Ammon's horn (tissue), 1 donor: ENCODE measurements around the gene ZNF516.

Source experiments
- DNase-seq: peaks from one replicate; pipeline ENCODE4 v3.0.0-alpha.2; 2016; ENCODE audit warnings: low spot score

Gene ZNF516

GRCh38 chr18:76468345-76469304 is 26.4 kb downstream of the ZNF516 start:
- DNase-seq = no peak

DNA sequence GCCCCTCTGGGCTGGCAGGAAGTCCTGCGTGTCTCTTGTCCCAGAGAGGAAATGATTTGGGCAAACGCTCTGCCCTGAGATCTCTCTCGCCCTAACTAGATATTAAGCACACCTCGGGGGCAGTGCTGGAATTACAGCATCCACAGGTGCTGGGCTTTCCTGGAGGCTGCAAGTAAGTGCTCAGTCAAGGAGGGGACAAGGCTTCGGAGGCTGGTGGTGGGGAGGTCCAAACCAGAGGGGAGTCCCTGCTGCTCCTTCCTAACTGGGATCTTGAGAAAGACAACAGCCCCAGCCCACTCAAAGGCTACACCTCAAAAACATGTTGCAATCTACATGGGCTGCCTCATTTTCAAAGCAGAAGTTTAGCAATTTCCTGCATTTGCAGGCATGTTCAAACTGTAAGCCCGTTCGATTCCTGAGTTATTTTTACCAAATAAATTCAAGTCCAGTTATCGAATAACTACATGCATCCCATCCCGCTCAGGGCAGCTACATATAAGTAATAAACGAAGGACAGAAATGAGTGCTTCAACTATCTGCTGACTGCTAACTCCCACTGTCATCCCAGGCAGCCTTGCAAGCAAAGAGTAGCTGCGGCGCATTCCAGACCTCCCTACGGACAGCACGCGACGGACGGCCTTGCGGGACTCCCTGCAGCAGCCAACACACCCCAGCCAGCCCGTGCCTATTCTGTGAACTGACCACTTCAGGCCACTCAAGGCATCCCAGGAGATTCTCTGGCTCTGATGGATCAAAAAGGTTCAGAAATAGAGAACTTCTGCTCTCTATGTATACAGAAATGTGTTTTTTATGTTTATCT is 27.5 kb downstream of the ZNF516 start:
- DNase-seq = no peak

GRCh38 chr18:76466410-76466991 is 28.5 kb downstream of the ZNF516 start:
- no peak for DNase-seq

GRCh38 chr18:76465630-76466409 is 29.2 kb downstream of the ZNF516 start:
- DNase-seq = no peak

DNA sequence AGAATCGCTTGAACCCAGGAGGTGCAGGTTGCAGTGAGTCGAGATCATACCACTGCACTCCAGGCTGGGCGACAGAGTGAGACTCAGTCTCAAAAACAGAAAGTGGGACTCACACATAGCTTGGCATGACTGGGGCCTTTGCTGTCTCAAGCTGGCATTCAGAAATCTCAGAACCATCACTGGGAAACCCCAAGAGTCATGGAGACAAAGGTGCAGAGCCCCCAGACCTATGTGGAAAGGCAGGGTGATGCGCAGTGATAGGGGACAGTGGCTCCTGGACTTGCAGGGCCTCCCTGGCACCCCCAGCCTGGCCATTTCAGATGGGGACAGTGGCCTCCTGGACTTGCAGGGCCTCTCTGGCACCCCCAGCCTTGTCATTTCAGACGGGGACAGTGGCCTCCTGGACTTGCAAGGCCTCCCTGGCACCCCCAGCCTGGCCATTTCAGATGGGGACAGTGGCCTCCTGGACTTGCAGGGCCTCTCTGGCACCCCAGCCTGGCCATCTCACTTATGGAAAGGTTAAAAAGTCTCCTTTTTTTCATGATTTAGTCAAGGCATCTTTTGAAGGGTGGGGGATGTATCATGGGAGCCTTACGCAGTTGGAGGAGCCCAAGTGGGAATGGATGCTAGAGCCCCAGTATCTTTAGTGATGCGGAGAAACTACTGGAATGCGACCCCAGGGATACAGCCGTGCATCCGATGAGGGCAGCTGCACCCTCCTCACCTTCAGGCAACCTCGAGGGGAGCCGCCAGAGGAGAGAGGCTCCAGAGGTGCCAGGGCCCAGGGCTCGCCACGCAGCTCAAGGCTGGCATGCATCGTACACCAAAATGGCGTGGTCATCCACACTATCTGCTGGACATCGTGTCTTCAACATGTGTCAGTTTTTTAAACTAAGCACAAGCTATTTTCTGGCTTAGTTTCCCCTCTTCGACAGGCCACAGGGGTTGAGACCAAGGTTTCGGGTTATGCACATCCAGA is 30.5 kb downstream of the ZNF516 start:
- no peak for DNase-seq

GRCh38 chr18:76463872-76464271 is 31.2 kb downstream of the ZNF516 start:
- DNase-seq = no peak

DNA sequence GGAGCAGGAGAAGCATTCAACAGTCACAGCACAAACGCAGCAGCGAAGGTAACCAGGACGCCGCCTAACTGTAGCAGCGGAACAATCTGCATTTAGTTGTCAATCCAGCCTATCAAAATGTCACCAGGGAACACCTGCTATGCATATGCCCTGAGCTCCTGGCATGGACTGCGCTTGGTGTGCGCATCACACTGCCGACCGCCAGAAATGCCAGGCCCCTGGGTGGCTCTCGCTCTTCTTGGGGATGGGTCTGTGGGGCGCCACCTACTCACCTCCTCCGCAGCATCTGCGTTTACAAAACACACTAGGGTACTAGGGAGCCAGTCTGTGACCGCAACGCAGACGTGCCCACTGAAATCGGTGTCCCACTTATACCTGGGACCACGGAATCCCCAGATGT is 31.7 kb downstream of the ZNF516 start:
- no peak for DNase-seq

GRCh38 chr18:76462326-76462694 is 32.7 kb downstream of the ZNF516 start:
- DNase-seq = no peak

DNA sequence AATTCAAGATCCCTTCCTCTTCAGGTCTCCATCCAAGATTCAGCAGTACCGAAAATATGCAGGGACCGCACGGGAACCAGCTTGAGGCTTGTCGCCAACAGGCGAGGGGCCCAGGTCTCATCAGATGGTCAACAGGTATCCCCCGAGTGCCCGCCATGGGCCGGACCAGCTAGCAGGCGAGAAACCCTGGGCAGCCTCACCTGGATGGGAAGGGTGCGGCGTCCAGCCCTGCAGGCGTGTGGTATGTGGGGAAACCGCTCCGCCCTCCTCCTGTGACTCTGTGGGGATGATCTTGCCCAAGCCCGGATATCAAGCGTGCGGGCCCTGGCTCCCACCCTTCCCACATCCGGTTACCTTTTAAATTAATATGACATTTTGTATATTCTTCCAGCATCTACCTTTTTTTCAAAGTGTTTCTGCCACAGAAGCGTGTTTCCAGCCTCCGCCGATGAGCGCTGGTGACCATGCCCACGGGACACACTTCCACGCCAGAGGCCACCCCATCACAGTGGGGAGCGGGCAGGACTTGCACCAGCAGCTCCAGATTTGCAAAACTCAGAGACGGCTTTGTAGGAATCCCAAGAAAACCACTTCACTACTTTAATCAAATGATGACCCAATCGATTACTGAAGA is 33.2 kb downstream of the ZNF516 start:
- no peak for DNase-seq

- no peak for DNase-seq
Measured at GRCh38 chr18:76461148-76461547, 33.9 kb downstream of the ZNF516 start.

DNA sequence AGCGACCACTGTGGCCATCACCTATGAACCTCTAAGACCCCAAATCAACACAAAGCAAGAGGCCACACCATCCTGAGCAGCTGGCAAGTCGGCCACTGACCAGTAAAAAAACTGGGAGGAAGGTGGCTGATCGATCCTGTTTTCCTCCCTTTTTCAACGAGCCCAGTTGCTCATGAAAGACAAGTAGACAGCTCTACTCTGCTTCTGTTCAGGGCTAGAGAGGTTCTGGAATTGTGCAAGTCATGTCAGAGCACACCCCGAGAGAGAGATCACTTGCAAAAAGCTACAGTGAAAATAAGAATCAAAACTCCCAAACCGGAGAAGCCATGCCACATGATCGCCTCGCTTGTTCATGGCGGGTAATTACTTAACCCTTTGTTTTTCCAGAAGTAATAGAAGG is 34.6 kb downstream of the ZNF516 start:
- no peak for DNase-seq

DNA sequence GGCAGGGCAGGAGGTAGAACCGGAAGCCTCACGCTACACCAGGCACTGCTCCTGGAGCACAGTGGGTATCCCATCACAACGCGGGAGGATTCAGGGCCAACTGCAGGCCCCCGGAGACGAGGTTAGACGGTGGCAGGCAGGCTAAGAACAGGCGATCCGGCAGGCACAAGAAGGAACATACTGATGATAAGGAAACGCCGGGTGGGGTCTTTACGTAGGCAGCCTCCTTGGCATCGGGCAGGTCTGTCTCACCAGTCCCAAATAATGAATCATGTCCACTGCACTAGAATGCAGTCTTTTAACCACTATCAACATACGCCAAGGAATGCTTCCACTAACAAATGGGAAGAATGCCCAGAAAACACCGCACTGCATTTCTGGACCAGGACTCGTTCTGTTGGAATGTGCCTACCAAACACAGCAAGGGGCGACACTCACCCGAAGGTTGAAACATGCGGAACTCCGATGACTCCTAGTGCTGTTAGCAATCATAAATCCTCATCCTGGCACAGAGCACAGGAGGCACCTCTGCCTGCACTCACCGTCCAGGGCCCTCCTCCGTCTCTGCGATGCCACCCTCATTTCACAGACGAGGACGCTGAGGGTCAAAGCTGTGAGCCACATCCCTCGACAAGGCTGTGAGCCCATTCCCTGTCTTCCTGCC is 35.2 kb downstream of the ZNF516 start:
- DNase-seq = no peak

DNA sequence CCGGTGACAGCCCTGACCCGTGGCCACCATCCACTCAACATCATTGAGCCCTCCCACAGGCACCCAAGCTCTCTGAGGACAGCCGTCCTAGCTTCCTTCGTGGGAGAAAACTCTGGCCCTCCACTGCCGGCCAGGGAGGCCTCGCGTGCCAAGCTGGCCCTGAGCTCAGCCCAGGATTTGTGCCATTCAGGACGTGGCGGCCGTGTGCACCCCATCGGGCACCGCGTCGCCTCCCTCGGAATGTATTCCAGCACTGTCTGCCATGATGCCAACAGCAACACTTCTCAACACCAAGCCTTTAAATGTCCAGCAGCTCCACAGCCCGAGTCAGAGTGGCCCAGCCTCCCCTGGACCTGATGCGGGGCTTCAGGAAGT is 35.7 kb downstream of the ZNF516 start:
- DNase-seq = no peak

DNA sequence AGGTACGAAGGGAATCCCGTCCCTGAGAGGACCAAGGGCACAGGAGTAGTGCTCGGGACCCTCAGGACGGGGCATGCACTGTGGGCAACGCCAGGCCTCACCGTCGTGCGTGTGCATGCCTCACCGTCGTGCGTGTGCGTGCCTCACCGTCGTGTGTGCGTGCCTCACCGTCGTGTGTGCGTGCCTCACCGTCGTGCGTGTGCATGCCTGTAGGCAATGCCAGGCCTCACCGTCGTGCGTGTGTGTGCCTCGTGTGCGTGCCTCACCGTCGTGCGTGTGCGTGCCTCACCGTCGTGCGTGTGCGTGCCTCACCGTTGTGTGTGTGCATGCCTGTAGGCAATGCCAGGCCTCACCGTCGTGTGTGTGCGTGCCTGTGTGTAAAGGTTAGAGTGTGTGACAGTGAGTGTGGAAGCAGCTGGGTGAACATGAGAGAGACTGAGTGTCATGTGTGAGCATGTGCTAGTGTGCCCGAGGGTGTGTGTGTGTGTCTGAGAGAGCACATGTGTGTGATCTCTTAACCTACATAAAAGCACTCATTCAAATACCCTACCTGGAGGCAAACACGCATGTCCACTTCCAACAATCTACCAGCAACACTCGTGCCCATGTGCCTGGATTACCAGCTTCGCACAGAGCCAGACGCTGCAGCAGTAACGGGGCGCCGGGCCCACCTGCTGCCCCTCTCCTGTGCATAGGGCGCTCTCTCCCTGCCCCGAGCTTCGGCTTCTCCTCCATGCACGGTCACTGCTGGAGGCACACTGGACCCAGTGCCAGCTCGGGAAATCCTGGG is 36.3 kb downstream of the ZNF516 start:
- no peak for DNase-seq

GRCh38 chr18:76457957-76458356 is 37.1 kb downstream of the ZNF516 start:
- DNase-seq = no peak

DNA sequence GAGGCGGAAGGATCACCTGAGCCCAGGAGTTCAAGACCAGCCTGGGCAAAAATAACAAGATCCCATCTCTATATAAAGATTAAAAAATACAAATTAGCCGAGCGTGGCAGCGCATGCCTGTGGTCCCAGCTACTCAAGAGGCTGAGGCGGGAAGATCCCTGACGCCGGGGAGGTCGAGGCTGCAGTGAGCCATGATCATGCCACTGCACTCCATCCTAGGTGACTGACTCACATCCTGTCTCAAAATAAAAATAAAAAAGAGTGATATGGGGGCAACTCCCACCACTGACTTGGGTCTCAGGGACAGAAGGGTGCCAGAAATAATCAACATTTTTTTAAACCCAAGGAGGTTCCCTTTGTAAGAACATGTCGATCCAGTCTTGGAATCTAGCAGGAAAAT is 37.6 kb downstream of the ZNF516 start:
- no peak for DNase-seq

GRCh38 chr18:76456823-76457222 is 38.2 kb downstream of the ZNF516 start:
- DNase-seq = no peak

GRCh38 chr18:76456018-76456750 is 38.9 kb downstream of the ZNF516 start:
- DNase-seq = no peak
